ENCODE data around the gene RET. TPM values are rescaled to one million over a fixed set of nuclear protein-coding genes. Genes with fewer than 3 reads are reported as not detected.
"Not testable (repeated sequence)": the region's sequence is repeated elsewhere in the genome, so short reads cannot be mapped to it uniquely, and the experiment has no call there.

Gene RET
- total RNA-seq, 8 experiments from 2014 or later, result 0.36 to 24.1 (median 0.71) TPM

- H3K27ac ChIP-seq; ATAC-seq (replicated peaks in 6 of 8); H3K4me1 ChIP-seq (replicated peaks in 1 of 2); in situ Hi-C loops (cut with MboI; ENCODE audit: low pct_unique_long_range_greater_than_20kb in 2 of 9, low sequenced_read_pairs in 9 of 9, unreplicated experiment in 9 of 9); H3K4me3 ChIP-seq: not testable (repeated sequence)
- 60 to 100% (median 92%) methylated on average over 1 of the region's 1 CpG; no CpG with 5 or more reads in 4 of the 10 experiments for WGBS, 10 experiments
Measured at GRCh38 chr10:43145936-43146335, 69.1 kb downstream of the RET start.

DNA sequence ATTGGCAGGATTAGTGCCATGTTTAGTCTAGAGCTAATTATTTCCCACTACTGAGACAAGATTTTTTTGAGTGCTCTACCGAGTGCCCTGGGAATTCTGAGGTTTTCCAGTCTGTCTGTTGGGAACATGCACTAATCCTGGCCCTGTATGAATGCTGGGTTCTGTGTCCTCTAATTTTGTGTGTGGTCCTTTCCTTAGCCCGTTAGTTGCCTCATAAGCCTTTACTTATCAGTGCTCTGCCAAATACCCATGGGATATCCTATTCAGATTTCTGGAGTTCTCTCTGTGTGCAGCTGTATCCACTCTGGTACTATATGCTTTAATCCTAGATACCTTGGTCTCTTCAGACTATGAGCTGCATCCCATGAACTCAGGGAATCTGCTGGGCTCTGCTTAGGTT, 74.5 kb downstream of the RET start:
- H3K4me1 ChIP-seq (replicated peaks in 1 of 2), result no peaks in the 10 kb centered on the region
- WGBS, 10 experiments, result 14 to 100% (median 62%) methylated on average over 1 to 2 of the region's 2 CpGs; no CpG with 5 or more reads in 2 of the 10 experiments
- ATAC-seq (replicated peaks in 6 of 8), result no peak
- no peak overlapping the region for H3K27ac ChIP-seq
- in situ Hi-C loops (cut with MboI; ENCODE audit: low pct_unique_long_range_greater_than_20kb in 2 of 9, low sequenced_read_pairs in 9 of 9, unreplicated experiment in 9 of 9), result no loop called here
- H3K4me3 ChIP-seq, result no peak overlapping the region

GRCh38 chr10:43153901-43154300, 77.0 kb downstream of the RET start:
- WGBS, 10 experiments, result 43 to 100% (median 76%) methylated on average over 1 to 2 of the region's 2 CpGs; no CpG with 5 or more reads in 2 of the 10 experiments
- no peak for ATAC-seq (replicated peaks in 6 of 8)
- H3K4me1 ChIP-seq (replicated peaks in 1 of 2), result peaks cover 0 to 4% of the 10 kb centered on the region in 2 donors
- in situ Hi-C loops (cut with MboI; ENCODE audit: low pct_unique_long_range_greater_than_20kb in 2 of 9, low sequenced_read_pairs in 9 of 9, unreplicated experiment in 9 of 9), result no loop called here
- no peak overlapping the region for H3K4me3 ChIP-seq
- H3K27ac ChIP-seq, result no peak overlapping the region

DNA sequence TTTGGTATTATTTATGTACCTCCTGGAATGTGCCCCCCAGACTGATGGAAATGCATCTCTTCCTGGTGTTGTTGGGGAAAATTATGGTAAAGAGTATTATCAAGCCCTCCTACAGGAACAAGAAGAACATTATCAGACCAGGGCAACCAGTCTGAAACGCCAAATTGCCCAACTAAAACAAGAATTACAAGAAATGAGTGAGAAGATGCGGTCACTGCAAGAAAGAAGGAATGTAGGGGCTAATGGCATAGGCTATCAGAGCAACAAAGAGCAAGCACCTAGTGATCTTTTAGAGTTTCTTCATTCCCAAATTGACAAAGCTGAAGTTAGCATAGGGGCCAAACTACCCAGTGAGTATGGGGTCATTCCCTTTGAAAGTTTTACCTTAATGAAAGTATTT, 78.4 kb downstream of the RET start:
- H3K27ac ChIP-seq, result no peak overlapping the region
- in situ Hi-C loops (cut with MboI; ENCODE audit: low pct_unique_long_range_greater_than_20kb in 2 of 9, low sequenced_read_pairs in 9 of 9, unreplicated experiment in 9 of 9), result no loop called here
- 80 to 100% (median 97%) methylated on average over 1 to 2 of the region's 2 CpGs; no CpG with 5 or more reads in 2 of the 10 experiments for WGBS, 10 experiments
- peaks cover 0 to 4% of the 10 kb centered on the region in 2 donors for H3K4me1 ChIP-seq (replicated peaks in 1 of 2)
- no peak overlapping the region for H3K4me3 ChIP-seq
- ATAC-seq (replicated peaks in 6 of 8), result no peak

DNA sequence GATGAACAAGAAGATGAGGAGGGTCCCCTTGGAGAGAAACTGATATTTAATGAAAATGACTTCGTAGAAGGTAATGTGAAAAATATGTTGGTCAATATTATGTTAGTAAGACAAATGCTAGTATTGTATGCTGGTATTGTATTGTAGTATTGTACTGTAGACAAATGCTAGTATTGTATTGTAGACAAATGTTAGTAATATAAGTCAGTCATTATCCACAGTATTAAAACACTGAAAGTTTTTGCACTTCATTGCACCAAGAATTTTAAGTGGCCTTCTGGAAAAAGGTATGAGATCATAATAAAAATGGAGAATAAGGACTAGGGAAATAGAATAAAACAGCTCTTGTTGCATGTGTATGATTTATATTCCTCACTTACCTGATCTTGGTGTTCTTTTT, 78.9 kb downstream of the RET start:
- Histone ChIP-seq H3K27ac (no peak overlapping the region), H3K4me1 (replicated peaks in 1 of 2) (peaks cover 0 to 4% of the 10 kb centered on the region in 2 donors), H3K4me3 (no peak overlapping the region)
- in situ Hi-C loops (cut with MboI; ENCODE audit: low pct_unique_long_range_greater_than_20kb in 2 of 9, low sequenced_read_pairs in 9 of 9, unreplicated experiment in 9 of 9), result no loop called here
- no peak for ATAC-seq (replicated peaks in 6 of 8)
- 60 to 100% (median 92%) methylated on average over 1 of the region's 1 CpG; no CpG with 5 or more reads in 1 of the 10 experiments for WGBS, 10 experiments

DNA sequence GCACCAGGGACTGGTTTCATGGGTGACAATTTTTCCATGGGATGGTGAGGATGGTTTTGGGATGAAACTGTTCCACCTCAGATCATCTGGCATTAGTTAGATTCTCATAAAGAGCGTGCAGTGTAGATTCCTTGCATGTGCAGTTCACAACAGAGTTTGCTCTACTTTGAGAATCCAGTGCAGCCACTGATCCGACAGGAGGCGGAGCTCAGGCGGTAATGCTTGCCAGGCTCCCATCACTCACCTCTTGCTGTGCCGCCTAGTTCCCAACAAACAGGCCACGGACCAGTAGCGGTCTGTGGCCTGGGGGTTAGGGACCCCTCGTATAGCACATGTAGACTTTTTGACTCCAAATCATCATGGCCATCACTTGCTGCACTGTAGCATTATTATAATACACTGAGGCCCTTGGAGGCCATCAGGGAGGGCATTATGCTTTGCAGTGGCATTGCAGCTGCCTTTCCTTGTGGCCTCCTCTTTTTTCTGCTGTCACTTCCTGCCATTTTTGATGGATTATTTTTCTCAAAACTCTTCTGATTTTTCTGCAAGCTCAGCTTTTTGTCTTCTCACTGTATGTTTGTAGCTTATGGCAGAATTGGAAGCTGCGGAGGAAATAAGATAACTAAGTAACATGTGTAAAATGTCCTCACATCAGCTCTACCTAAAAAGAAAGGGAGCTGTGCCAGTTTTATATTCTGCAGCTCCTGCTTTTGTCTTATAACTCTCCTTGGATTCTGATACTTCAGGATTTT, 79.9 kb downstream of the RET start:
- H3K27ac ChIP-seq, result no peak overlapping the region
- WGBS, 10 experiments, result 60 to 100% (median 85%) methylated on average over 1 to 8 of the region's 9 CpGs
- H3K4me3 ChIP-seq, result no peak overlapping the region

DNA sequence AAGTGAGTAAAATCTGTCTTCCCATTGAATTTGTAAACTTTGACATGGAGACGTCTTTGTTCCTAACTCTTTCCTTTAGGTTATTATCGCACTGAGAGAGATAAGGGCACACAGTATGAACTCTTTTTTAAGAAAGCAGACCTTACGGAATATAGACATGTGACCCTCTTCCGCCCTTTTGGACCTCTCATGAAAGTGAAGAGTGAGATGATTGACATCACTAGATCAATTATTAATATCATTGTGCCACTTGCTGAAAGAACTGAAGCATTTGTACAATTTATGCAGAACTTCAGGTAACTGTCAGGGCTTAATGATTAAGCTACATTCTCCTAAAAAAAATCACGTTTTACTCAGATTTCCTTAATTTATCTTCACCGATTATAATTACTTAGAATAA, 81.8 kb downstream of the RET start:
- ATAC-seq (replicated peaks in 6 of 8), result no peak
- no peak overlapping the region for H3K27ac ChIP-seq
- 86 to 100% (median 96%) methylated on average over 2 to 6 of the region's 6 CpGs for WGBS, 10 experiments
- in situ Hi-C loops (cut with MboI; ENCODE audit: low pct_unique_long_range_greater_than_20kb in 2 of 9, low sequenced_read_pairs in 9 of 9, unreplicated experiment in 9 of 9), result no loop called here
- H3K4me3 ChIP-seq, result no peak overlapping the region
- peaks cover 0 to 4% of the 10 kb centered on the region in 2 donors for H3K4me1 ChIP-seq (replicated peaks in 1 of 2)

More for the DNA sequence above, 79.9 kb downstream of the RET start:
- in situ Hi-C loops (cut with MboI; ENCODE audit: low pct_unique_long_range_greater_than_20kb in 2 of 9, low sequenced_read_pairs in 9 of 9, unreplicated experiment in 9 of 9), result no loop called here
- peaks cover 0 to 4% of the 10 kb centered on the region in 2 donors for H3K4me1 ChIP-seq (replicated peaks in 1 of 2)
- peak in 2 of 8 experiments; percentile 36 to 45 for ATAC-seq (replicated peaks in 6 of 8)

GRCh38 chr10:43160046-43160920, 83.4 kb downstream of the RET start:
- ATAC-seq (replicated peaks in 6 of 8), result peak in 1 of 8 experiments; percentile 44
- H3K4me1 ChIP-seq (replicated peaks in 1 of 2), result peaks cover 0 to 4% of the 10 kb centered on the region in 2 donors
- in situ Hi-C loops (cut with MboI; ENCODE audit: low pct_unique_long_range_greater_than_20kb in 2 of 9, low sequenced_read_pairs in 9 of 9, unreplicated experiment in 9 of 9), result no loop called here

DNA sequence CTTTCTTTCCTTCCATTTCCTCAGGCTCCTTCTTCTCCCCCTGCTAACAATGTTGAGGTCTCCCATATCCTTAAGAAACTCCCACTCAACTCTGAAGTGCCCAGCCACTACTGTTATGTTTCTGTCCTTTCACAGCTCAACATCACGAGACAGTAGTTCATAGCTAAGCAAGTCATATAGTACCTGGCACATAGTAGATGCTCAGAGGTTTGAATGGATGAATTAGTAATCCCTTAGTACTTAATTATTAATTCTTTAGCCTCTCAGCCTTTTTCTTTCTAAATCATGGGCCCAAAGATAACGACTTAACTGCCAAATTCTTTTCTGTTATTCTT, 84.0 kb downstream of the RET start:
- in situ Hi-C loops (cut with MboI; ENCODE audit: low pct_unique_long_range_greater_than_20kb in 2 of 9, low sequenced_read_pairs in 9 of 9, unreplicated experiment in 9 of 9), result no loop called here
- no peak overlapping the region for H3K27ac ChIP-seq
- 58 to 100% (median 88%) methylated on average over 1 to 2 of the region's 2 CpGs; no CpG with 5 or more reads in 2 of the 10 experiments for WGBS, 10 experiments
- H3K4me1 ChIP-seq (replicated peaks in 1 of 2), result peaks cover 0 to 4% of the 10 kb centered on the region in 2 donors
- H3K4me3 ChIP-seq, result no peak overlapping the region
- no peak for ATAC-seq (replicated peaks in 6 of 8)

More at GRCh38 chr10:43160046-43160920, 83.4 kb downstream of the RET start:
- 14 to 100% (median 75%) methylated on average over 1 of the region's 1 CpG; no CpG with 5 or more reads in 2 of the 10 experiments for WGBS, 10 experiments
- Histone ChIP-seq H3K27ac (no peak overlapping the region), H3K4me3 (no peak overlapping the region)

DNA sequence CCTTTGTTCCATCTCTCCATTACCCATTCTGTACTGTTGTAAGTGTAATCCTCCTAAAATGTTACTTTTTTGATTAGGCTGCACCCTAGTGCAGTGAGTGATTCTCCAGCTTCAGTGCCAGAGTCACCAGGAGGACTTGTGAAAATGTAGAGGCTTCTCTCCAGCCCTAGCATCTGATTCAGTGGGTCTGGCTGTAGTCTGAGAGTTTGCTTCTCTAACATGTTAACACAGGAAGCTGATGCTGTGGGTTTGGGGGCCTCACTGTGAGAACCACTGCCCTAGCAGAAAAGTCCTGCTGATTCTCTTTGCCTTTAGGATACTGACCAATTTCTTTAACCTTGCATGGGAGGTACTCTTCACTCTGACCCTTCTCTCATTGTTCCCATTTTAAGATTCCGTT, 85.7 kb downstream of the RET start:
- H3K4me1 ChIP-seq (replicated peaks in 1 of 2), result no peaks in the 10 kb centered on the region
- 57 to 100% (median 100%) methylated on average over 1 of the region's 1 CpG; no CpG with 5 or more reads in 1 of the 10 experiments for WGBS, 10 experiments
- H3K27ac ChIP-seq, result no peak overlapping the region
- in situ Hi-C loops (cut with MboI; ENCODE audit: low pct_unique_long_range_greater_than_20kb in 2 of 9, low sequenced_read_pairs in 9 of 9, unreplicated experiment in 9 of 9), result no loop called here
- H3K4me3 ChIP-seq, result no peak overlapping the region
- no peak for ATAC-seq (replicated peaks in 6 of 8)

DNA sequence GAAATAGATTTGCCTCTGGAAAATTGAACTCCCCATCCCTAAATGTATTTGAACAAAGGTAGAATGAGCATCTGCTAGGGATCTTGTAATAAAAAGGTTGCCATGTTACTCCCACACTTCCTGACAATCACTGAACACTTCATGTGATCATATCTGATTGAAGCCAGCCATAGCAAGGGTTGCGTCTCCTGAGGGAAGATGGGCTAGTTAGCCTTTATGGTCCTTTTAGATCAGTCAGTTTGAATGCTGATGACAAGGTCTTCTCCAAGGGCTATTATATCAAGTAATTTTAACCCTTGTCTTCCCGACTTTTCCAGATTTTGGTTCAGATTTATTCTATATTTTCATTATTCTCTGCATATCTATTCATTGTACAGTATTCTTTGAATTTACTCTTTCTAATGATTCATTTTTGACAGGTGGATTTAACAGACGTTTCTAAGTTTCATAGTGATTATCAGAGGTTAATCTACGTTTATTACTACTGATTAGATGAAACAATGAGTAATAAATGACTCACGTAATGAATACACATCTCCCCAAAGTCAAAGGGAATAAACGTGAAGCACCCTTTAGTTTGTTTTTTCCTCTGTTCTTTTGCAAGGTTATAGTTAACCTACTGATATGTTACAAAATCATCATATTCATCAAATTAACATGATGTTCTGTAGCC, 89.5 kb downstream of the RET start:
- no peaks in the 10 kb centered on the region for H3K4me1 ChIP-seq (replicated peaks in 1 of 2)
- ATAC-seq (replicated peaks in 6 of 8), result no peak
- in situ Hi-C loops (cut with MboI; ENCODE audit: low pct_unique_long_range_greater_than_20kb in 2 of 9, low sequenced_read_pairs in 9 of 9, unreplicated experiment in 9 of 9), result no loop called here
- H3K27ac ChIP-seq, result no peak overlapping the region
- WGBS, 10 experiments, result 37 to 92% (median 87%) methylated on average over 3 to 6 of the region's 6 CpGs
- H3K4me3 ChIP-seq, result no peak overlapping the region

- no peak for ATAC-seq (replicated peaks in 6 of 8)
- H3K27ac ChIP-seq, result no peak overlapping the region
- H3K4me1 ChIP-seq (replicated peaks in 1 of 2), result no peaks in the 10 kb centered on the region
- no peak overlapping the region for H3K4me3 ChIP-seq
- in situ Hi-C loops (cut with MboI; ENCODE audit: low pct_unique_long_range_greater_than_20kb in 2 of 9, low sequenced_read_pairs in 9 of 9, unreplicated experiment in 9 of 9), result no loop called here
Measured at GRCh38 chr10:43166880-43167497, 90.1 kb downstream of the RET start.

- in situ Hi-C loops (cut with MboI; ENCODE audit: low pct_unique_long_range_greater_than_20kb in 2 of 9, low sequenced_read_pairs in 9 of 9, unreplicated experiment in 9 of 9), result no loop called here
- Histone ChIP-seq H3K4me3 (no peak overlapping the region), H3K27ac (no peak overlapping the region), H3K4me1 (replicated peaks in 1 of 2) (no peaks in the 10 kb centered on the region)
- ATAC-seq (replicated peaks in 6 of 8), result no peak
- 67 to 100% (median 94%) methylated on average over 2 of the region's 2 CpGs for WGBS, 10 experiments
Measured at GRCh38 chr10:43167498-43167889, 90.6 kb downstream of the RET start.

Measured in motor neuron (in vitro differentiated cells).